ENCODE results near the gene SCNN1A.

GRCh38 chr12:6302621-6303020, 72.7 kb downstream of the SCNN1A start:
- TF ChIP-seq CTCF (IDR thresholded peaks at IDR 0.05; ENCODE audit: extremely low read depth in 1 of 2, insufficient read depth in 1 of 2, low read depth in 1 of 2, low read length in 2 of 2) (no peak), POLR2A (IDR thresholded peaks at IDR 0.05; ENCODE audit: low read depth, low read length) (no peak), MAX (IDR thresholded peaks at IDR 0.05; ENCODE audit: insufficient read depth, insufficient read length) (no peak)
